ENCODE measurements around the gene PLOD3.
A peak's percentile ranks its signal among the peaks of the same experiment; 100 is the strongest.

PLOD3 gene

GRCh38 chr7:101162551-101163278, 54.7 kb downstream of the PLOD3 start:
- no peak for DNase-seq (ENCODE audit: low spot score)
- Histone ChIP-seq H3K4me3 (peak overlapping the region; percentile 63), H3K27ac (no peak overlapping the region)
- no peak for TF ChIP-seq CTCF (IDR thresholded peaks at IDR 0.05)

GRCh38 chr7:101161692-101162471, 55.5 kb downstream of the PLOD3 start:
- DNase-seq (ENCODE audit: low spot score), result no peak
- TF ChIP-seq CTCF (IDR thresholded peaks at IDR 0.05), result no peak
- H3K27ac ChIP-seq, result no peak overlapping the region
- peak overlapping the region; percentile 63 for H3K4me3 ChIP-seq

GRCh38 chr7:101160910-101161309, 56.5 kb downstream of the PLOD3 start:
- TF ChIP-seq CTCF (IDR thresholded peaks at IDR 0.05), result no peak
- no peak for DNase-seq (ENCODE audit: low spot score)
- no peak overlapping the region for H3K27ac ChIP-seq

GRCh38 chr7:101159696-101160674, 57.4 kb downstream of the PLOD3 start:
- Histone ChIP-seq H3K27ac (no peak overlapping the region), H3K4me3 (no peak overlapping the region)
- no peak for DNase-seq (ENCODE audit: low spot score)
- TF ChIP-seq CTCF (IDR thresholded peaks at IDR 0.05), result no peak

More at GRCh38 chr7:101160910-101161309, 56.5 kb downstream of the PLOD3 start:
- H3K4me3 ChIP-seq, result no peak overlapping the region

- Histone ChIP-seq H3K27ac (no peak overlapping the region), H3K4me3 (no peak overlapping the region)
- DNase-seq (ENCODE audit: low spot score), result no peak
- no peak for TF ChIP-seq CTCF (IDR thresholded peaks at IDR 0.05)
These were observed 60.4 kb downstream of the PLOD3 start for GRCh38 chr7:101156866-101157589.

- TF ChIP-seq CTCF (IDR thresholded peaks at IDR 0.05), result no peak
- no peak overlapping the region for H3K27ac ChIP-seq
- DNase-seq (ENCODE audit: low spot score), result no peak
- no peak overlapping the region for H3K4me3 ChIP-seq
These were observed 61.1 kb downstream of the PLOD3 start for GRCh38 chr7:101156277-101156676.

All from coronary artery (tissue), 2 donors.